Fibroblast of lung (primary cell): ENCODE measurements around the gene NUP214.
"Not testable (repeated sequence)": the region's sequence is repeated elsewhere in the genome, so short reads cannot be mapped to it uniquely, and the experiment has no call there.

ENCODE experiments used
- CTCF ChIP-seq, 2 donors: IDR thresholded peaks in 1 of 2; conservative IDR thresholded peaks in 1 of 2; 1 replicate in 1 of 2; 2 replicates in 1 of 2; pipeline ENCODE4 v1.5.1; 2011 to 2012; ENCODE audit warnings: low read length in 2 of 2, control low read depth in 1 of 2, inconsistent platforms in 1 of 2, low read depth in 1 of 2, mild to moderate bottlenecking in 1 of 2
- EZH2 ChIP-seq: IDR thresholded peaks from 2 replicates; pipeline ENCODE4 v1.5.1; 2012; ENCODE audit warnings: low read length, control low read depth, mild to moderate bottlenecking; ENCODE audit errors: missing control alignments

GRCh38 chr9:131263033-131263343, 137.6 kb downstream of the NUP214 start:
- not testable (repeated sequence) for TF ChIP-seq CTCF (conservative IDR thresholded peaks at IDR 0.05 in 1 of 2, IDR thresholded peaks at IDR 0.05 in 1 of 2; ENCODE audit: low read depth in 1 of 2, low read length in 2 of 2); EZH2
